Measurements from ENCODE around the gene ARMH3.

ARMH3 gene

GRCh38 chr10:101832325-101832771, 223.6 kb downstream of the ARMH3 start:
- no peak for DNase-seq (ENCODE audit: low read depth in 2 of 2)

- DNase-seq (ENCODE audit: low read depth in 2 of 2) = no peak
Observed at GRCh38 chr10:101831169-101831811, 224.7 kb downstream of the ARMH3 start.

- DNase-seq (ENCODE audit: low read depth in 2 of 2) = peak; percentile 71 to 78
Observed at GRCh38 chr10:101830322-101831168, 225.4 kb downstream of the ARMH3 start.

GRCh38 chr10:101829561-101830315, 226.2 kb downstream of the ARMH3 start:
- DNase-seq (ENCODE audit: low read depth in 2 of 2) = peak in 1 of 2 donors; percentile 31

- DNase-seq (ENCODE audit: low read depth in 2 of 2) = no peak
Observed at GRCh38 chr10:101828766-101829551, 227.0 kb downstream of the ARMH3 start.

- no peak for DNase-seq (ENCODE audit: low read depth in 2 of 2)
Observed at GRCh38 chr10:101827919-101828600, 227.9 kb downstream of the ARMH3 start.

GRCh38 chr10:101826852-101827434, 229.0 kb downstream of the ARMH3 start:
- DNase-seq (ENCODE audit: low read depth in 2 of 2) = no peak

- no peak for DNase-seq (ENCODE audit: low read depth in 2 of 2)
Observed at GRCh38 chr10:101824736-101825135, 231.2 kb downstream of the ARMH3 start.

GRCh38 chr10:101818872-101819633, 236.9 kb downstream of the ARMH3 start:
- DNase-seq (ENCODE audit: low read depth in 2 of 2) = no peak

- peak; percentile 89 to 96 for DNase-seq (ENCODE audit: low read depth in 2 of 2)
Observed at GRCh38 chr10:101818119-101818871, 237.7 kb downstream of the ARMH3 start, which contains the start of gene OGA. OGA (minus strand) TSS chr10:101818444; CDS start chr10:101818022, 422 bp downstream.

- DNase-seq (ENCODE audit: low read depth in 2 of 2) = no peak
Observed at GRCh38 chr10:101817337-101818118, 238.4 kb downstream of the ARMH3 start.

- DNase-seq (ENCODE audit: low read depth in 2 of 2) = no peak
Observed at GRCh38 chr10:101816913-101817336, 239.0 kb downstream of the ARMH3 start.

GRCh38 chr10:101816376-101816775, 239.6 kb downstream of the ARMH3 start:
- DNase-seq (ENCODE audit: low read depth in 2 of 2) = no peak

GRCh38 chr10:101814466-101815071, 241.4 kb downstream of the ARMH3 start:
- no peak for DNase-seq (ENCODE audit: low read depth in 2 of 2)

GRCh38 chr10:101812606-101813005, 243.4 kb downstream of the ARMH3 start:
- no peak for DNase-seq (ENCODE audit: low read depth in 2 of 2)

GRCh38 chr10:101807158-101807557, 248.8 kb downstream of the ARMH3 start:
- DNase-seq (ENCODE audit: low read depth in 2 of 2) = no peak

- DNase-seq (ENCODE audit: low read depth in 2 of 2) = no peak
Observed at GRCh38 chr10:101803511-101803910, 252.5 kb downstream of the ARMH3 start.

Measured in stimulated activated CD8-positive, alpha-beta memory T cell treated with anti-CD3 and anti-CD28 coated beads, Interleukin-7, amount 100 ng/mL, for 1 hour (primary cell).